Measurements from ENCODE around the gene BSPRY.
"Not testable (repeated sequence)": the region's sequence is repeated elsewhere in the genome, so short reads cannot be mapped to it uniquely, and the experiment has no call there.

The BSPRY gene

DNA sequence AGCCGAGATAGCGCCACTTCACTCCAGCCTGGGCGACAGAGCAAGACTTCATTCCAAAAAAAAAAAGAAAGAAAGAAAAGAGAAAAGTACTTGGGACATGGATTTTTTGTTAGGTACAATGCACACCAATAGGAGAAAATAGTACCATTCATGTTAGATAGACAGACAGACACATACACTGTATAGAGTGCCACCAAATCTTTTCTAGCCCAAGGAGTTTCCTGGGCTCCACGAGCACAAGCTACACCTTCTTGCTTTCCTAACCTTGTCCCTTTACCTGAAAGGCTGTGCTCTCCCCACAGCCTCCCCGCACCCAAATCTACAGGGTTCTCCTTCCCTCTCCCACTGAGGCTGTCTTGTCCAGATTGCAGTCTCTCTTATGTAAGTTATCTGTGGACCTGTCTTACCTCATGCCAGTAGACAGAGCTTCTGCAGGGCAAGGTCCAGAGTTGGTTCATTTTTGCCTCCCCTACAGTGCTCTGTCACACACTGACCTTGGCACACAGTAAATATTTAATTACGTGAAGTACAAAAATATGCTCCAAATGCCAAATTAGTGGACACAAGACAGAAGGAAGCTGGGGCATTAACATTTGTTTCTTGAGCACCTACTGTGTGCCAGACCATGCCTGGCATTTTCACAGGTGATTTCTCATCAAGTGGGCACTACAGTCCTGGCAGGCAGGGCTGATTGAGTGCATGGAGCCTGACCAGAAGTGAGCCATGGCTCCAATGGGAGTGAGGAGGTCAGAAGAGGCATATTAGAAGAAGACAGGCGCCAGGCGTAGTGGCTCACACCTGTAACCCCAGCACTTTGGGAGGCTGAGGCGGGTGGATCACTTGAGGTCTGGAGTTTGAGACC is 45.9 kb downstream of the BSPRY start:
- no peak for DNase-seq (ENCODE audit: low read depth)

- DNase-seq (ENCODE audit: low read depth) = no peak
Observed at GRCh38 chr9:113397203-113397631, 47.9 kb downstream of the BSPRY start.

DNA sequence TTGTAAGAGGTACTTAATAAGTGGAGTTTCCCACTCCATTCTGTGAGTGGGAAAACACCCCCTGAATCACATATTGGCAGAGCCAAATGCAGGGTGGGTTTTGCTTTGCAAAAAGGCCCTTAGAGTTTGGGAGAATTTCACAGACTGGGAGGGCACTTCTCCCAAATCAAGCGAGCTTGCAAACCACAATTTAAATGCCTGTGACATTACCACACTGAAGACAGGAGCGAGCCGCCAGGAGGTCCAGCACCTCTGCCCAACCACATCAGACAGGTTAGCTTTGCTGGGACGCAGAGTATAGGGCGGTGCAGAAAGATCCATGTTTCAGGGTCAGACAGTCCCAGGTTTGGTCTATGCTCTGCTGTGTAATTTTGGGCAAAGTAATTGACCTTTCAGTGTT is 49.5 kb downstream of the BSPRY start:
- no peak for DNase-seq (ENCODE audit: low read depth)

- DNase-seq (ENCODE audit: low read depth) = no peak
Observed at GRCh38 chr9:113399646-113400200, 50.4 kb downstream of the BSPRY start.

DNA sequence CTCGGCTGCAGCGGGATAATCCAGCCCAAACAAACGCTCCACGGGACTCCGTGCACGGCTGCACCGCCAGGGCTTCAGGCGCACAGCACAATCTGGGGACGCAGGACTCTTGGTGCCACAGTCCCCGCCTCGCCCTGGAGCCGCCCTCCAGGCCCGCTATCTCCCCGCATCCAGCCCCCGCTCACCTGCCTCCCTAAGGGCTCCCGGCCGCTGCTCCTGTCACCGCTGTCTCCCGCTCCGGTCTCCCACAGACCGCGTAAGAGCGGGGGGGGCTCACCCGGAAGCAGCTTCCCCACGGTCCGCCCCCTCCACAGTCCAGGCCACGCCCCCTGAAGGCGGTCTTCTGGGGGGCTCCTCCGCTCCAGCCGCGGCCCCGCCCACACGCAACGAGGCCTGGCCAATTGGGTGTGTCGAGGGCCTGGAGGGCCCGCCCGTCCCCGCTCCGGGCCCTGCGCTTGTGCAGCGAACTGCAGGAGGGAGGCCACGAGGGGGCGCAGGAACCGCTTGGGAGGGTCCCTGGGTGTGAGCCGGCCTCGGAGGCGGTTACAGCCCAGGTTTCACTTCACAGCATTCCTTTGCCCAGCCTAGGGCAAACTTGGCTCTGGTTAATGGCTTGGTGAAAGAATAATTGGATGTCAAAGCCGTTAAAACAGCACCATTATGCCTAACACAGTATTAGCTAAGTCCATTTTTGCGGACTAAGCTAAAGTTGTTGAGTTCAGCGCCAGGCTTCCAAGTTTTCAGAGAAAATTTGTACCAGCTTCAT is 51.9 kb downstream of the BSPRY start, which contains the start of gene ALAD:
Gene ALAD (minus strand): TSS at position 258 of the 766 bp plus-strand sequence. CDS start 7,725 bp downstream, outside the sequence.
- DNase-seq (ENCODE audit: low read depth) = peak; percentile 95

GRCh38 chr9:113403646-113404045 is 54.3 kb downstream of the BSPRY start:
- DNase-seq (ENCODE audit: low read depth) = no peak

DNA sequence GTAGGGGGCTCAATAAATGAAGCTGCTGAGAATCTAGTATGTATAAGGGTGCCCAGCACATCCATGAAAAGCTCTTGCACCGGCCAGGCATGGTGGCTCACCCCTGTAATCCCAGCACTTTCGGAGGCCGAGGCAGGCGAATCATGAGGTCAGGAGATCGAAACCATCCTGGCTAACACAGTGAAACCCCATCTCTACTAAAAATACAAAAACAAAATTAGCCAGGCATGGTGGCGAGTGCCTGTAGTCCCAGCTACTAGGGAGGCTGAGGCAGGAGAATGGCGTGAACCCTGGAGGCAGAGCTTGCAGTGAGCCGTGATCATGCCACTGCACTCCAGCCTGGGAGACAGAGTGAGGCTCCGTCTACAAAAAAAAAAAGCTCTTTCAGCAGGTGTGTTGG is 57.0 kb downstream of the BSPRY start:
- DNase-seq (ENCODE audit: low read depth) = not testable (repeated sequence)

- peak; percentile 61 for DNase-seq (ENCODE audit: low read depth)
Observed at GRCh38 chr9:113406873-113407511, 57.7 kb downstream of the BSPRY start.

- DNase-seq (ENCODE audit: low read depth) = no peak
Observed at GRCh38 chr9:113409481-113409880, 60.1 kb downstream of the BSPRY start.

- no peak for DNase-seq (ENCODE audit: low read depth)
Observed at GRCh38 chr9:113409883-113410206, 60.5 kb downstream of the BSPRY start.

GRCh38 chr9:113410207-113410864 is 61.0 kb downstream of the BSPRY start, which contains the start of the genes C9orf43 and POLE3:
Gene C9orf43 (plus strand): TSS chr9:113410747. CDS start chr9:113413494, 2,747 bp downstream.
Gene POLE3 (minus strand): TSS chr9:113410675. CDS start chr9:113410293, 382 bp downstream.
- peak; percentile 88 for DNase-seq (ENCODE audit: low read depth)

DNA sequence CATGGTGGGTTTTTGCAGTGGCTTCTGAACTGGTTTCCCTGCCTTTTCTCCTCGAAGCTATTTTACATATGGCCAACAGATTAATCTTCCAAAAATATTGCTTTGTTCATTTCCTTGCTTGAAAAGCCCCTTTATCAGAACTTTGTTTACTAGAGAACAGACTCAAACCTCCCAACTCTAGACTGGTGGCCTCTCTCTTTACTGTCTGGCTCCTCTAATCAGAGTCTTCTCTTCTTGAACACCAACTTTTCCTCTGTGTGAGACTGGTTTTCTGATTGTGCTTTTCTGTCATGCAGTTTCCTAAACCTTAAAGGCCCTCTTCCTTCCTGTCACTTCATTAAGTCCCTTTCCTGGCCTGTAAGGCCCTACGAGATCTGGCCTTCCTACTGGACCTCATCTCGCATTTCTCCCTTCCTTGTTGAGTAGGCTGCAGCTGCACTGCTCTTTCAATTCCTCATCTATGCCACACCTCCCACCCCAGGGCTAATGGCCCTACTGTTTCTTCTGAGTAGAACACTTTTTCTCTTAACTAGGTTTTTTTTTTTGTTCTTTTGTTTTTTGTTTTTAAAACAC is 66.9 kb downstream of the BSPRY start:
- no peak for DNase-seq (ENCODE audit: low read depth)

GRCh38 chr9:113417370-113417769 is 68.0 kb downstream of the BSPRY start:
- DNase-seq (ENCODE audit: low read depth) = no peak

Measured in CMK (cell line).